NCI-H2227 treated with DMSO at 0.1 percent for 48 hours (cell line): ENCODE results near the gene RAB40A.
"Not testable (repeated sequence)": the region's sequence is repeated elsewhere in the genome, so short reads cannot be mapped to it uniquely, and the experiment has no call there.

Experiments
- DNase-seq: peaks from one replicate; lab custom pipeline; 2025; lab: John Stamatoyannopoulos, UW

RAB40A gene

GRCh38 chrX:103523605-103524004 lies 4.3 kb upstream of the RAB40A start:
- DNase-seq = no peak

DNA sequence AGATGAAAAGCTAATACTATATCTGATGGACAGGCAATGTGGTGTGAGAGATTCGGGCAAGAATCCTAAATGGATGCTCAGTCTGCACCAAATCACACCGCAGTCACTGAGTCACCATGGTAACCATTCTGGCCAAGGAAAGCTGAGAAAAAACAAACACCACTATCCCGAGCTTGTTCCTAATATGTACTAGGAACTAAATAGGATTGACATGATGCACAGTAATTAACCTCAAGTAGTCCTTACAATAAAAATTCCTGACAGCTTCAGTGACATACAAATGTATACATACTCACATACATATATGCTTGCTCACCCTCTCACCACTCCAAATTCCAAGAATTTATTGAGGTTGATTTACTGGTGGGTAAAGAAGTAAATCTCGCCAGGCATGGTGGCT lies 1.1 kb upstream of the RAB40A start:
- DNase-seq = no peak

GRCh38 chrX:103518571-103518970 lies 718 bp downstream of the RAB40A start:
- DNase-seq = no peak

GRCh38 chrX:103517246-103517645 lies 2.0 kb downstream of the RAB40A start:
- DNase-seq = no peak

- no peak for DNase-seq
These were observed 5.7 kb downstream of the RAB40A start for GRCh38 chrX:103513476-103514108.

DNA sequence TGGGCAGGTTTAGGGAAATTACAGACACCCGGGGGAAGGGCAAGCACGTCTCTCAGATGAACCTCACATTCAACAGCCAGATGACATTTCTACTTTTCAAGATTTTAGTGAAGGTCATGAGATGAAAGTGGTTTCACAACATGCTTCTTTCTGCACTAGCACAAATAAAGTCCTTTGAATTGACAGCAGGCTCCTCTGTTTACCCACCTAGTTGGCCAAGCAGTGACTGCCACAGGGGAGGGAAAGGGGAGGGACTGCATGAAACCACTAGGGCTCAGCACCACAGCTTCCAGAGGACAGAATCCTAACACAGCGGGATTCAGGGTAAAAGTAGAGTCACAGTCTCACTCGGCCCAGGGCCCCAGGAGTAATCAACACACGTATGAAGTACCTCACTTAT lies 6.2 kb downstream of the RAB40A start:
- no peak for DNase-seq

DNA sequence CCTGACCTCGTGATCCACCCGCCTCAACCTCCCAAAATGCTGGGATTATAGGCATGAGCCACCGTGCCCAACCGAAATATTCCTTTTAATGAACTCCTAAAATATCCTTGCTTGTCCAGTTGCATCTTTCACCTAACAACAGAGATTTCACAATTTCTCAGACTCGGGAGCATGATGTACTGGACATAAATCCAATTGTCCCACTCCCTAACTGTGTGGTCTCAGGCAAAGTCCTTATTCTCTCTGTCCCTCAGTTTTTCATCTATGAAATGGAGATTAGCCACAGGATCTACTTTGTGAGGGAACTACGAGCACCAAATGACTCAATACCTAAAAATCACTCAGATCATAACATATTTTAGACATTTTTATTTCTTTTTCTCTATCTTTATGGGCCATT lies 9.3 kb downstream of the RAB40A start:
- no peak for DNase-seq

DNA sequence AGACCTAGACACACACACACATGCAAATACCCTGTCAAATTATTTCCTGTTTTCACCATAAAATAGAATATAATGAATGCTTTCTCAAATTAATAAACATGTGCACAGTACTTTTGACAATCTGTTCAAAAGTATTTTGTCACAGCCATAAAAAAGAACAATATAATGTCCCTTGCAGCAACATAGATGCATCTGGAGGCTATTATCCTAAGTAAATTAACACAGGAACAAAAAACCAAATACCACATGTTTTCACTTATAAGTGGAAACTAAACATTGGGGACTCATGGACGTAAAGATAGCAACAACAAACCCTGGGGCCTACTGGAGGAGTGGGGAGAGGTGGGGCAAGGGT lies 15.5 kb downstream of the RAB40A start:
- no peak for DNase-seq

DNA sequence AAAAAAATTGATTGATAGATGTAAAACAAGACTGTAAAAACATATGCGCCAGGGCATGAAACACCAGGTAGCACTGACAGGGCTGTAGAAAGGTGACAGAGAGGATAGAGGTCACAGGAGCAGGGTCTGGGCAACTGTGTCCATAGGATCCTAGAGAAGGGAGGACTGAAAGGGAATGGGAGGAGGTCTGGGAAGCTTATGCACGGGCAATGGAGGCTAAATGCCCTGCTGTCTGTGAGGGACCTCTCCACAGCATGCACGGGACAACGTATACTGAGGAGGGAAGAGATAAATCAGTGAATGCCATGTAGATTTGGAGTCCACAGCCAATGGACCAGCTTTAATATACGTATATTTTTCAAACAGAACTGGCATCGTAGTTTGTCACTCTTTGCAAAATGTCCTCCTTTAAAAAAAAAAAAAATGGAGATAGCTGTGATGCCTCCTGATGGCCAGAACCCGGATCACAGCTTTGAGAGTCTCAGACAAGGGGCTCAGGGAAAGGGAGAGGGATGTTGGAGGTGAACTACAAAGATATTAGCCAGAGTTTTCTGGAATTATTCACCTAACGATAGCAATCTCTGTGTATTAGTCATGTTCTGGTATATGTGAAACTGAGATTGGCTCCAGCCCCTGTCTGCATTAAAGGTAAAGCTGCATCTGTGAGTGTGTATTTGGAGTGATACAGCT lies 16.0 kb downstream of the RAB40A start:
- DNase-seq = no peak

DNA sequence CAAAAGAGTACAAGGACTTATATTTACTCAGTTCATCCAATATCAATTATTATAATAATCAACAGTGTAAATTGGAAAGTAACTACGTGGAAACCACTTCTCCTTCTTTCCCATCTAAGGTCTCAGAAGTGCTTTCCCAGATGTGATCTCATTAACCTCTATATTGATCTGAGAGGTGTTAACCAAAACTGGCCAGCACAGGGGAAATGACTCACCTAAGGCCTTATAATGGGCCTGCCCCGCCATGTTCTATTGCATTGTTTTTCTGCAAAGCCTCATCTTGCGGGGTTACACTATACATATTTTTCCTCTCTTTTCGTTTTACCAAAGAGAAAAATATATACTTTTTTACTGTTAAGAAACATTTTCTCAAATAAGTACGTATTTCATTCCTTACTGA lies 20.5 kb downstream of the RAB40A start:
- no peak for DNase-seq

GRCh38 chrX:103495786-103496185 lies 23.5 kb downstream of the RAB40A start:
- DNase-seq = no peak

DNA sequence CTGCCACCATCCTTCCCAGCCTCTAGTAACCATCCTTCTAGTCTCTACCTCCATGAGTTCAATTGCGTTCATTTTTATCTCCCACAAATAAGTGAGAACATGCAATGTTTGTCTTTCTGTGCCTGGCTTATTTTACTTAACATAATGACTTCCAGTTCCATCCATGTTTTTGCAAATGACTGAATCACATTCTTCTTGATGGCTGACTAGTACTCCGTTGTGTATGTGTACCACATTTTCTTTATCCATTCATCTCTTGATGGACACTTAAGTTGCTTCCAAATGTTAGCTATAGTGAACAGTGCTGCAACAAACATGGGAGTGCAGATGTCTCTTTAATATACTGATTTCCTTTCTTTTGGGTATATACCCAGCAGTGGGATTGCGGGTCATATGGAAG lies 25.7 kb downstream of the RAB40A start:
- DNase-seq = not testable (repeated sequence)

GRCh38 chrX:103489733-103490132 lies 29.6 kb downstream of the RAB40A start:
- DNase-seq = peak; percentile 21

DNA sequence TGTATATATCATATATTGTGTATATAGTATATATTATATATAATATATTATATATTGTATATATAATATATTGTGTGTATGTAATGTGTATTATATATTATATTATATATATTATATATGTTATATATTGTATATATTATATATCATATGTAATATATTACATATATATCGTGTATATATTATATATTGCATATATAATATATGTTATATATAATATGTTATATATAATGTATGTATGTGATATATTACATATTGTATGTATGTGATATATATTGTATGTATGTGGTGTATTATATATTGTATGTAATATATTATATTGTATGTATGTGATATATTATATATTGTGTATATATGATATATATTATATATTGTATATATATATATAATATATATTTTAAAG lies 30.5 kb downstream of the RAB40A start:
- DNase-seq = no peak

- peak; percentile 26 for DNase-seq
These were observed 31.0 kb downstream of the RAB40A start for GRCh38 chrX:103488332-103488731.

- no peak for DNase-seq
These were observed 35.6 kb downstream of the RAB40A start for GRCh38 chrX:103483720-103484119.

DNA sequence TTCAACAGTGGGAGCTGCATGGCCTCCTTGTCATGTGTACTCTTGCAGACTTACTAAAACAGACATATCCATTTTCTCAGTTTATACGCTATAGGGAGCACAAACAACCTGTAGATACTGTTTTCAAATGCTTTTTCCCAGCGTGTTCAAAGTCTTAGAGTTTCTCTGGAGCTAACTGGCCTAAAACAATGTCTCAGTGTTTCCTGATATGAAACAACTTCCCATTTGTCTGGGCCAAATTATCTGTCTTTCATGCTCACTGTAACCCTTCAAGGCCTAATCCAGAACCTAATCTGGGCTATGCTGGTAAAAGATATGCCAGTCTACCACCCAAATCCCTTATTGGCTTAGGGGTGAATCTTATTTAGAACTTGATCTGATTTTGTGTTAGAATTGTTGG lies 38.8 kb downstream of the RAB40A start:
- DNase-seq = no peak

DNA sequence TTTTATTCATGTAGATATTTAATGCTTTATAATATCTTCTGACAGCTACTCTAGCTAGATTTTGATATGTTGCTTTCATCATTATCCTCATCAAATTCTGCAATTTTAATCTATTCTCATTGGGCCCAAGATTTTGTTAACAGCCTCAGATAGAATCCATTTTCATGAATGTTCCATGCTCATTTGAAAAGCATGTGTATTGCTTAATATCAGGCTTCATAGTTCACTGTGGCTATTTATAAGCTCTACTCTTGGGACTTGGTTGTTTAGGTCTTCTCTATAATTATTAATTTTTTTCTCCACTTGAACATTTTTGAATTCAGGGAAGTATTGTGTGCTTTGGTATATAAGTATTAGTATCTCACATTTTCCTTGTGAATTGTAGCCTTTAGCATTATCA lies 41.8 kb downstream of the RAB40A start:
- no peak for DNase-seq

DNA sequence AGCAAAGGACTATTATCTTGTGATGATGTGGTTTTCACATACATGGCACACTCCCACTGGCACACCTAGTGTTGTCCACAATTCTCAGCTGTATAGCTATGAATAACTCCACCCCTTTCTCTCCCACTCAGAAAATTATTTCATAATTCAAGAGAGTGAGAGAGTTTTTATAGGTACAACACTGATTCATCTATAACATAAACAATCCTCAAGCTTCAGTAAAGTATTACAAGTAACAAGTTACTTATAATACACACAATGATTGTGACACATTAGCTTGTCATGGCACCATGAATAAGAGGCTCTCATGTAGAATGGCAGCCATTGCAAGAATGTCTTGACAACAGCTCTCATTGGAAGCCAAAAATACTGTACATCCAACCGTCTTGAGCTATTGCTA lies 43.9 kb downstream of the RAB40A start:
- DNase-seq = no peak

- not testable (repeated sequence) for DNase-seq
These were observed 49.3 kb downstream of the RAB40A start for GRCh38 chrX:103469977-103470376.

DNA sequence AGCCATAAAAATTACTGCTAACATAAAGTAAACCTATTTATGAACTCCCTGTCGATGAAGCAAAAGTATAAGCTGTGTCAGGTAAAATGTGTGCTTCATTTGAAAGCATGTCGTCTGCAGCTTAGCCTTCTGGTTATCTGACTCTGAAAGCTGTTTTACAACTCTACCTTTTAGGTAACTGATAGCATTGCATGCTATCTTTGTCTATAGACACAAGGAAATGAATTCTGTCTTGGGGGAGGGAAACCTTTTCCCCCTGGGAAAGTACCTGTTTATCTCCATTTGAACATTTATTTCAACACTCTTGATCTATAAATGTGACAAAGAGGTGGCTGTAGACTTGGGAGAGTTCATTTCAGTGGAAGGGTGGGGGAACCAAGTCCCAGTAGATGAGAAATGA lies 51.4 kb downstream of the RAB40A start:
- DNase-seq = no peak

DNA sequence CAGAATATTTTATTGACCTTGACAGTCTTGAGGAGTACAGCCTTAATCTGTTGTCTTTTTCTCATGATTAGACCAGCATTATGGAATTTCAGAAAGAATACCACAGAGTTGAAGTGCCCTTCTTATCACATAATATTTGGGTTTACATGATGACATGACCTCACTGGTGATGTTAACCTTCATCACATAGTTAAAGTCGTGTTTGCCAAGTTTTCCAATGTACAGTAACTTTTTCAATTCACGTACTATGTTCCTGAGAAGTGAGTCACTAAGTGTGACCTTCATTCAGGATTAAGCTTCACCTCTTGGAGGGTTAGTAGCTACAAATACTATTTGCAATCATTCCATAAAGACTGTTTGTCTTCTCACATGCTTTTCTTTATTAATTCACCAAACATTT lies 52.1 kb downstream of the RAB40A start:
- DNase-seq = no peak

DNA sequence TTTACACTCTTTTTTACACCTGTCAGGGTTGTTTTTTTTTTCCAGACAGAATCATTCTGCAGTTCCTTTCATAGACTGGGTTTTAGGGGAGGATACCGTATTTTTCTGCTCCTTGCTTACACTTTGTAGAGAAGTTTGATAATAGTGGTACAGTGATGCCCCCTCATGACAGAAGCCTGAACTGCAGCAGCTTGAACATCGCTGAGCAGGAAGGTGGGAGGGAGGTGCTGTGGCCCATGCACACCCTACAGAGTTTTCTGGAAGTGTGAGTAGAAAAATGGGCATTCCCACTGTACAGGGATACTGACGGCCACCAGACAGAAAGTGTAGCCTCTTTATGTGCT lies 54.5 kb downstream of the RAB40A start:
- peak; percentile 84 for DNase-seq

DNA sequence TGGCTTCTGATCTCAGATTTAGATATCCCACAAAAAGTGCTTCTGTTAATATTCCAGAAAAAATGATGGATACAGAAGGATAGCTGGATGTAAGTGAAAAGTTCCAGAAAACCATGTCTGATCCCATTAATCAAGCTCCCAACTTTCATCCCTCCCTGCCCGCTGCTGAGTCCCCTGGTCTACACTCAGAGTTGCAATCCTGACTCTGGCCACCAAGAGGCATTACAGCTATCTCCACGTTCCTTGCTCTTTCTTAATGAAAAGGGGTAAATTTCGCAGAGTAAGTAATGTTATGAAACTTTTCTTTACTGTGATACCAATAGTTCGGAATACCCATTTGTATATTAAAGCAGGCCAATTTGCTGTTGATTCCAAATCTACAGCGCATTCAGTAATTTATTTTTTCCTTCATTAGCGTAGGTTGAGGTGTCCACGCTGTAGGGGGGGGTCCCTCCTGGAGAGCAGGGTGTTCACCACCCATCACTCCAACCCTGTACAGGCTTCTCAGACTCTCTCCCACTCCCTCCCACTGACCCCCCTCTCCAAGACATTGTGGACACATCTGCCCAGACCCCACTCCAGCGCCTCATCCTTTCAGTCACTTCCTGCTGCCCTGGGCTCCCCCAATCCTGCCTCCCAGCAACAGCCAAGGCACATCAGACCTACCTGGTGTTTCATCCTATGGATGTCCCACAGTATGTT lies 55.1 kb downstream of the RAB40A start:
- peak; percentile 22 for DNase-seq
